Testis (tissue), 5 donors: ENCODE results near the gene MTM1. TPM values are rescaled to one million over a fixed set of nuclear protein-coding genes. Genes with fewer than 3 reads are reported as not detected.

ENCODE experiments used
- DNase-seq: peaks from one replicate; pipeline ENCODE4 v3.0.0-alpha.2; 2019
- H3K27ac ChIP-seq, 2 donors: fragments of 200-600 bp; sonication (generic); one replicate each; pipeline ENCODE4 v1.5.1; 2019
- H3K27me3 ChIP-seq: fragments of 200-600 bp; sonication (generic); one replicate; pipeline ENCODE4 v1.5.1; 2019
- H3K36me3 ChIP-seq: fragments of 200-600 bp; sonication (generic); one replicate; pipeline ENCODE4 v1.5.1; 2017; ENCODE audit warnings: low read depth; ENCODE audit errors: missing control alignments
- H3K4me1 ChIP-seq: fragments of 200-600 bp; sonication (generic); one replicate; pipeline ENCODE4 v1.5.1; 2019
- H3K4me3 ChIP-seq, 2 donors: fragments of 200-600 bp; sonication (generic); one replicate each; pipeline ENCODE4 v1.5.1; 2017 to 2019
- H3K9me3 ChIP-seq: fragments of 200-600 bp; sonication (generic); one replicate; pipeline ENCODE4 v1.5.1; 2017
- CTCF ChIP-seq, 3 experiments: fragments of 450-650 bp in 2 of 3; fragments of 200-600 bp in 1 of 3; sonication (generic) in 1 of 3; IDR thresholded peaks; one replicate each; pipeline ENCODE4 v1.5.1; 2016 to 2019; ENCODE audit warnings: antibody characterized with exemption in 3 of 3, mild to moderate bottlenecking in 2 of 3, moderate library complexity in 1 of 3
- POLR2A ChIP-seq: fragments of 450-650 bp; IDR thresholded peaks from one replicate; pipeline ENCODE4 v1.6.1; 2017; ENCODE audit warnings: antibody characterized with exemption, mild to moderate bottlenecking, moderate library complexity
- WGBS, 2 donors: methylation state at CpG; one replicate each; pipeline ENCODE4 v1.1.5; 2018; 5-methylcytosine and 5-hydroxymethylcytosine counted together
- intact Hi-C: fragments of 100-400 bp; cut with DNase I; formaldehyde crosslinking; loops from one replicate; pipeline ENCODE4 v1.15.1; 2023; ENCODE audit warnings: low total_unique reads
- long read RNA-seq, 2 donors: transcript quantifications; one replicate each; lab custom pipeline, GENCODE V29; 2026
- polyA plus RNA-seq: library from polyadenylated mRNA; stranded (reverse); fragments of 350-450 nt; fragmentation: Illumina TruSeq; extraction: RNeasy Lipid Tissue Mini Kit (QIAGEN cat#74804); gene quantifications from one replicate; pipeline ENCODE4 v1.2.3, GENCODE V29; 2014; ENCODE audit warnings: low read depth, low replicate concordance; ENCODE audit not compliant: insufficient read depth
- total RNA-seq, 2 donors: library from RNA; depleted of rRNA; stranded (reverse); fragments of >200 nt; gene quantifications; one replicate each; pipeline ENCODE4 v1.2.3, GENCODE V29; 2016

The MTM1 gene
- total RNA-seq (10 to 100 TPM; 33.8 to 38.5 TPM), polyA plus RNA-seq (20.0 TPM)
- long read RNA-seq, donor 1, partial matches to known transcripts = 0 of 3 reads
- long read RNA-seq, donor 1, other reads (novel, unspliced or antisense) = 0 of 3 reads
- long read RNA-seq, donor 2, partial matches to known transcripts = 0 of 3 reads
- long read RNA-seq, donor 2, other reads (novel, unspliced or antisense) = 0 of 3 reads

GRCh38 chrX:150568320-150569154, at the start of gene MTM1:
Gene MTM1, plus strand, starts transcription at chrX:150568621. Its CDS starts 23,994 bp downstream, at chrX:150592615.
- DNase-seq = peak; percentile 96
- no peak for TF ChIP-seq CTCF (IDR thresholded peaks at IDR 0.05)
- no peak for TF ChIP-seq POLR2A
- H3K9me3 ChIP-seq = no peaks in the 10 kb centered on the region
- H3K4me3 ChIP-seq = peak within 1 kb of the TSS; percentile 66 to 78
- H3K36me3 ChIP-seq = no peaks in the 10 kb centered on the region
- H3K4me1 ChIP-seq = peaks cover 2% of the 10 kb centered on the region
- peak within 1 kb of the TSS; percentile 86 to 87 for H3K27ac ChIP-seq
- no peaks in the 10 kb centered on the region for H3K27me3 ChIP-seq
- intact Hi-C loops = no loop called here
- WGBS, 2 donors = 0 to 1% methylated on average over 4 to 26 of the region's 89 CpGs

- Histone ChIP-seq H3K27ac (no peak overlapping the region), H3K36me3 (no peaks in the 10 kb centered on the region), H3K4me3 (no peak overlapping the region), H3K27me3 (no peaks in the 10 kb centered on the region), H3K9me3 (no peaks in the 10 kb centered on the region), H3K4me1 (peaks cover 3% of the 10 kb centered on the region)
- DNase-seq = no peak
- WGBS, 2 donors = 80 to 92% methylated on average over 1 to 2 of the region's 2 CpGs
- TF ChIP-seq CTCF (IDR thresholded peaks at IDR 0.05) (no peak), POLR2A (no peak)
- intact Hi-C loops = no loop called here
Measured at GRCh38 chrX:150522494-150522893, 45.9 kb upstream of the MTM1 start.

GRCh38 chrX:150525061-150525919, 43.1 kb upstream of the MTM1 start:
- H3K4me3 ChIP-seq = no peak overlapping the region
- intact Hi-C loops = no loop called here
- no peaks in the 10 kb centered on the region for H3K9me3 ChIP-seq
- H3K27ac ChIP-seq = no peak overlapping the region
- no peaks in the 10 kb centered on the region for H3K27me3 ChIP-seq
- peak; percentile 45 for DNase-seq
- H3K4me1 ChIP-seq = peaks cover 3% of the 10 kb centered on the region
- 71 to 79% methylated on average over 4 to 10 of the region's 10 CpGs for WGBS, 2 donors
- no peaks in the 10 kb centered on the region for H3K36me3 ChIP-seq
- no peak for TF ChIP-seq CTCF (IDR thresholded peaks at IDR 0.05)
- no peak for TF ChIP-seq POLR2A

GRCh38 chrX:150526692-150527091, 41.7 kb upstream of the MTM1 start:
- WGBS, 2 donors = 79 to 89% methylated on average over 5 to 7 of the region's 7 CpGs
- H3K4me3 ChIP-seq = no peak overlapping the region
- no peaks in the 10 kb centered on the region for H3K36me3 ChIP-seq
- H3K9me3 ChIP-seq = no peaks in the 10 kb centered on the region
- no peak for DNase-seq
- H3K27ac ChIP-seq = no peak overlapping the region
- no peaks in the 10 kb centered on the region for H3K27me3 ChIP-seq
- intact Hi-C loops = no loop called here
- peaks cover 3% of the 10 kb centered on the region for H3K4me1 ChIP-seq
- TF ChIP-seq POLR2A = no peak
- TF ChIP-seq CTCF (IDR thresholded peaks at IDR 0.05) = no peak
